ENCODE results near the gene CCPG1. TPM values are rescaled to one million over a fixed set of nuclear protein-coding genes. Genes with fewer than 3 reads are reported as not detected.

Gene CCPG1
- total RNA-seq, 1 experiment from 2014 or later = 8.5 TPM

GRCh38 chr15:55387027-55387426 is 21.1 kb downstream of the CCPG1 start:
- H3K27ac ChIP-seq (ENCODE audit: low read depth, low read length) = no peak overlapping the region
- H4K20me1 ChIP-seq (ENCODE audit: insufficient read depth) = no peaks in the 10 kb centered on the region
- ATAC-seq (no peak), DNase-seq (ENCODE audit: low read depth, low spot score) (no peak)
- no peaks in the 10 kb centered on the region for H3K27me3 ChIP-seq (ENCODE audit: insufficient read depth, low read length)
- BruUV-seq (replicated peaks) = no TSS peak
- no peak overlapping the region for H3K4me2 ChIP-seq (ENCODE audit: low read length)
- H3K4me1 ChIP-seq (ENCODE audit: control insufficient read depth in 1 of 2, insufficient read depth in 2 of 2, low read length in 2 of 2) = peaks cover 0 to 7% of the 10 kb centered on the region in 2 experiments; a peak in 2 of 4 replicates
- H3K36me3 ChIP-seq (ENCODE audit: control insufficient read depth in 1 of 2, insufficient read depth in 2 of 2, low read length in 2 of 2) = no peaks in the 10 kb centered on the region
- no peaks in the 10 kb centered on the region for H3K9me3 ChIP-seq (ENCODE audit: control insufficient read depth in 1 of 2, insufficient read depth in 1 of 2, low read depth in 1 of 2, low read length in 2 of 2)
- intact Hi-C loops (cut with micrococcal nuclease) = no loop called here
- no peaks in the 10 kb centered on the region for H3K79me2 ChIP-seq (ENCODE audit: insufficient read depth, low read length)
- ChIA-PET RAD21 (ENCODE audit: low non-redundant PET in 1 of 2, low total read pairs in 2 of 2, uncharacterized antibody in 2 of 2, unreplicated experiment in 2 of 2) (no interaction called here), POLR2A (no interaction called here), CTCF (no interaction called here)
- no peak overlapping the region for H3K4me3 ChIP-seq (replicated peaks in 1 of 2; ENCODE audit: low read depth in 1 of 2, low read length in 2 of 2)
- H2AFZ ChIP-seq (ENCODE audit: low read depth, low read length, poor library complexity, severe bottlenecking) = no peak overlapping the region
- no peak overlapping the region for H3K9ac ChIP-seq (ENCODE audit: low read length)
- TF ChIP-seq POLR2A (IDR thresholded peaks at IDR 0.05; ENCODE audit: borderline replicate concordance, extremely low read depth, insufficient read depth, insufficient read length) (no peak), ZBTB33 (IDR thresholded peaks at IDR 0.05; ENCODE audit: extremely low read depth, insufficient replicate concordance, low read length) (no peak), POLR2AphosphoS5 (IDR thresholded peaks at IDR 0.05; ENCODE audit: low read depth, low read length) (no peak), CBX3 (IDR thresholded peaks at IDR 0.05; ENCODE audit: low read depth) (no peak), SRF (IDR thresholded peaks at IDR 0.05; ENCODE audit: low read depth) (no peak), ZFX (IDR thresholded peaks at IDR 0.05) (no peak), ZNF274 (IDR thresholded peaks at IDR 0.05; ENCODE audit: low read depth, low read length) (no peak), SIN3A (IDR thresholded peaks at IDR 0.05; ENCODE audit: low read depth) (no peak), MAX (IDR thresholded peaks at IDR 0.05) (no peak)
- H3K9me2 ChIP-seq (ENCODE audit: insufficient read depth) = no peaks in the 10 kb centered on the region

GRCh38 chr15:55383687-55384086 is 24.5 kb downstream of the CCPG1 start:
- BruUV-seq (replicated peaks) = no TSS peak

More at GRCh38 chr15:55383687-55384086, 24.5 kb downstream of the CCPG1 start:
- ChIA-PET POLR2A (no interaction called here), CTCF (no interaction called here), RAD21 (ENCODE audit: low non-redundant PET in 1 of 2, low total read pairs in 2 of 2, uncharacterized antibody in 2 of 2, unreplicated experiment in 2 of 2) (no interaction called here)
- H2AFZ ChIP-seq (ENCODE audit: low read depth, low read length, poor library complexity, severe bottlenecking) = no peak overlapping the region
- no peak overlapping the region for H3K4me3 ChIP-seq (replicated peaks in 1 of 2; ENCODE audit: low read depth in 1 of 2, low read length in 2 of 2)
- TF ChIP-seq SRF (IDR thresholded peaks at IDR 0.05; ENCODE audit: low read depth) = no peak
- no peak for TF ChIP-seq ATF3 (IDR thresholded peaks at IDR 0.05)
- no peak for DNase-seq (ENCODE audit: low read depth, low spot score)
- no peak overlapping the region for H3K27ac ChIP-seq (ENCODE audit: low read depth, low read length)
- H3K4me1 ChIP-seq (ENCODE audit: control insufficient read depth in 1 of 2, insufficient read depth in 2 of 2, low read length in 2 of 2) = no peaks in the 10 kb centered on the region
- no peaks in the 10 kb centered on the region for H3K9me2 ChIP-seq (ENCODE audit: insufficient read depth)
- no peaks in the 10 kb centered on the region for H3K79me2 ChIP-seq (ENCODE audit: insufficient read depth, low read length)
- no peaks in the 10 kb centered on the region for H3K27me3 ChIP-seq (ENCODE audit: insufficient read depth, low read length)
- H3K36me3 ChIP-seq (ENCODE audit: control insufficient read depth in 1 of 2, insufficient read depth in 2 of 2, low read length in 2 of 2) = no peaks in the 10 kb centered on the region
- no peak overlapping the region for H3K9ac ChIP-seq (ENCODE audit: low read length)
- no peak overlapping the region for H3K4me2 ChIP-seq (ENCODE audit: low read length)
- intact Hi-C loops (cut with micrococcal nuclease) = no loop called here
- ATAC-seq = no peak
- H3K9me3 ChIP-seq (ENCODE audit: control insufficient read depth in 1 of 2, insufficient read depth in 1 of 2, low read depth in 1 of 2, low read length in 2 of 2) = no peaks in the 10 kb centered on the region
- H4K20me1 ChIP-seq (ENCODE audit: insufficient read depth) = no peaks in the 10 kb centered on the region
